ENCODE data around the gene GCK. TPM values are rescaled to one million over a fixed set of nuclear protein-coding genes. Genes with fewer than 3 reads are reported as not detected.
A peak's percentile ranks its signal among the peaks of the same experiment; 100 is the strongest.

Gene GCK
- total RNA-seq, 1 experiment from 2014 or later = not detected

DNA sequence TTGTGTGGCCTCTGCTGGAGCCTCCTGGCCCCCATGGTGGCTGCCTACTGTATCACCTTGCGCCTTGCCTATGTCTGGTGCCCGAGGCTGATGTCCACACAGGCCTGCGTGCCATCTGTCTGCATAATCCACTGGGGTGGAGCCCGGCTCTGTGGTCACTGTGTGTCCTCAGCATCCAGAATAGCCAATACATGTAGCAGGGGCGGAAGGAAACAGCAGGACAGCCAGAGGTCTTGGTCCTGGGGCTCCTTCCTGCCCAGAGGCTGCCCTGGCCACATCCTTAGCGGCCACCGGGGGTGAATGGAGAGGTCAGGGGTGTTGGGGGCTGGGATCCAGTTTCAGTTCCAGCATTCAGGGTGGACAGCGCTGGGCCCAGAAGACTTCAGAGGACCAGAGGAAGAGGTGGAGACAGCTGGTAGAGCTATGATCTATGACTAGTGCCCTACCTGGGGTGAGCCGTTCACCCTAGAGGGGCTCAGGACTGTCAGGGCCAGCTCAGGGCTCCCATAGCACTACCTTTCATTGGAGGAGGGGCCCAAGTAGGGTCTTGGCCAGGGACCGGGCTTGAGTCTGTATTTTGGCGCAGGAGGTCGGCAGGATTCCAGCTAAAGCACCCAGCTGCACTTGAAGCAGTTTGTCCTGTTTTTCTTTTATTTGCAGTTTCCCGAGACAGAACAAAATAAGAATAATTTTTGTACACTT, 27.4 kb upstream of the GCK start:
- H3K36me3 ChIP-seq (ENCODE audit: control insufficient read depth, insufficient read depth, low read length) = no peaks in the 10 kb centered on the region; the same call in 1 of the 2 replicates
- no peak for TF ChIP-seq CTCF (IDR thresholded peaks at IDR 0.05; ENCODE audit: insufficient read depth in 1 of 2, low read depth in 1 of 2, low read length in 1 of 2, severe bottlenecking in 1 of 2, unreplicated experiment in 1 of 2)
- Mint-ChIP-seq H3K27me3 (ENCODE audit: insufficient read depth, unreplicated experiment) (no peaks in the 10 kb centered on the region), H3K9me3 (ENCODE audit: unreplicated experiment) (no peaks in the 10 kb centered on the region), H3K36me3 (ENCODE audit: insufficient read depth, unreplicated experiment) (peaks cover 19% of the 10 kb centered on the region), H3K27ac (ENCODE audit: unreplicated experiment) (no peak overlapping the region), H3K4me3 (ENCODE audit: unreplicated experiment) (no peak overlapping the region), H3K4me1 (ENCODE audit: low read depth, unreplicated experiment) (no peaks in the 10 kb centered on the region)
- no peak overlapping the region for H3K4me3 ChIP-seq (ENCODE audit: low read depth, low read length)
- no peaks in the 10 kb centered on the region for H3K9me3 ChIP-seq
- BruUV-seq (replicated peaks) = no TSS peak
- ChIA-PET POLR2A (interaction anchor here (0.6 kb wide), 1 partner anchor 81 kb away, joined by 5 read pairs; no protein-coding TSS in a partner anchor), CTCF (interaction anchor here (1.3 kb wide), 1 partner anchor 24 kb away, joined by 3 read pairs; no protein-coding TSS in a partner anchor)
- H3K27me3 ChIP-seq (replicated peaks; ENCODE audit: control insufficient read depth, insufficient read depth, low read length) = no peaks in the 10 kb centered on the region
- intact Hi-C loops (cut with micrococcal nuclease; ENCODE audit: unreplicated experiment) = no loop called here
- no peaks in the 10 kb centered on the region for H3K4me1 ChIP-seq
- peak in 1 of 2 experiments; percentile 19 for DNase-seq

GRCh38 chr7:44216019-44216418, 26.8 kb upstream of the GCK start:
- H3K4me1 Mint-ChIP-seq (ENCODE audit: low read depth, unreplicated experiment) = no peaks in the 10 kb centered on the region
- BruUV-seq (replicated peaks) = no TSS peak
- Histone ChIP-seq H3K9me3 (no peaks in the 10 kb centered on the region), H3K4me1 (no peaks in the 10 kb centered on the region), H3K4me3 (ENCODE audit: low read depth, low read length) (no peak overlapping the region), H3K27me3 (replicated peaks; ENCODE audit: control insufficient read depth, insufficient read depth, low read length) (no peaks in the 10 kb centered on the region), H3K36me3 (ENCODE audit: control insufficient read depth, insufficient read depth, low read length) (no peaks in the 10 kb centered on the region; the same call in 1 of the 2 replicates)
- intact Hi-C loops (cut with micrococcal nuclease; ENCODE audit: unreplicated experiment) = no loop called here
- no peak for TF ChIP-seq CTCF (IDR thresholded peaks at IDR 0.05; ENCODE audit: insufficient read depth in 1 of 2, low read depth in 1 of 2, low read length in 1 of 2, severe bottlenecking in 1 of 2, unreplicated experiment in 1 of 2)
- H3K27me3 Mint-ChIP-seq (ENCODE audit: insufficient read depth, unreplicated experiment) = no peaks in the 10 kb centered on the region
- CTCF ChIA-PET = interaction anchor here (1.3 kb wide), 1 partner anchor 25 kb away, joined by 3 read pairs; no protein-coding TSS in a partner anchor
- POLR2A ChIA-PET = no interaction called here
- peak in 1 of 2 experiments; percentile 38 for DNase-seq
- H3K4me3 Mint-ChIP-seq (ENCODE audit: unreplicated experiment) = no peak overlapping the region
- H3K36me3 Mint-ChIP-seq (ENCODE audit: insufficient read depth, unreplicated experiment) = peaks cover 24% of the 10 kb centered on the region
- H3K27ac Mint-ChIP-seq (ENCODE audit: unreplicated experiment) = no peak overlapping the region
- H3K9me3 Mint-ChIP-seq (ENCODE audit: unreplicated experiment) = no peaks in the 10 kb centered on the region

DNA sequence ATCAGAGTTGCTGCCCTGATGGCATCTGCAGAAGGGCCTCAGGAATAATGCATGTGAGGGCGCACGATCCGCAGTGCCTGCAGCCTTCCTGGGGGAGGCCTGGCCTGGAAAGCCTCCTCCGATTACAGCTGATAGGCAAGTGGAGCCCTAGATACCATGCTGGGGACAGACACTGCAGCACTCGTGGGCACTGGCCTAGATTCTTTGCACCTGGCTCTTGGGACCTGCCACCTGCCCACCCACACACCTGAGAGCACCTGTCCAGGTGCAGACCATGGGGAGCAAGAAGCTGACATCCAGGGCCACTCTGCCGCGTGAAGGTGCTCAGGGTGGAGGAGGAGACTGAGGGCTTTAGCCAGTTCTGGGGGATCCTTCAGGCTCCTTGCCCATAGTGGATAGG, 26.3 kb upstream of the GCK start:
- Mint-ChIP-seq H3K27ac (ENCODE audit: unreplicated experiment) (no peak overlapping the region), H3K9me3 (ENCODE audit: unreplicated experiment) (no peaks in the 10 kb centered on the region), H3K27me3 (ENCODE audit: insufficient read depth, unreplicated experiment) (no peaks in the 10 kb centered on the region), H3K36me3 (ENCODE audit: insufficient read depth, unreplicated experiment) (peaks cover 29% of the 10 kb centered on the region), H3K4me3 (ENCODE audit: unreplicated experiment) (no peak overlapping the region), H3K4me1 (ENCODE audit: low read depth, unreplicated experiment) (no peaks in the 10 kb centered on the region)
- no peaks in the 10 kb centered on the region for H3K4me1 ChIP-seq
- no peak overlapping the region for H3K4me3 ChIP-seq (ENCODE audit: low read depth, low read length)
- BruUV-seq (replicated peaks) = no TSS peak
- no peak for TF ChIP-seq CTCF (IDR thresholded peaks at IDR 0.05; ENCODE audit: insufficient read depth in 1 of 2, low read depth in 1 of 2, low read length in 1 of 2, severe bottlenecking in 1 of 2, unreplicated experiment in 1 of 2)
- POLR2A ChIA-PET = no interaction called here
- intact Hi-C loops (cut with micrococcal nuclease; ENCODE audit: unreplicated experiment) = no loop called here
- CTCF ChIA-PET = interaction anchor here (1.3 kb wide), 1 partner anchor 25 kb away, joined by 3 read pairs; no protein-coding TSS in a partner anchor
- H3K27me3 ChIP-seq (replicated peaks; ENCODE audit: control insufficient read depth, insufficient read depth, low read length) = no peaks in the 10 kb centered on the region
- DNase-seq = peak in 1 of 2 experiments; percentile 30
- H3K9me3 ChIP-seq = no peaks in the 10 kb centered on the region
- H3K36me3 ChIP-seq (ENCODE audit: control insufficient read depth, insufficient read depth, low read length) = no peaks in the 10 kb centered on the region; the same call in 1 of the 2 replicates
